ENCODE data around the gene CHST15.

DNA sequence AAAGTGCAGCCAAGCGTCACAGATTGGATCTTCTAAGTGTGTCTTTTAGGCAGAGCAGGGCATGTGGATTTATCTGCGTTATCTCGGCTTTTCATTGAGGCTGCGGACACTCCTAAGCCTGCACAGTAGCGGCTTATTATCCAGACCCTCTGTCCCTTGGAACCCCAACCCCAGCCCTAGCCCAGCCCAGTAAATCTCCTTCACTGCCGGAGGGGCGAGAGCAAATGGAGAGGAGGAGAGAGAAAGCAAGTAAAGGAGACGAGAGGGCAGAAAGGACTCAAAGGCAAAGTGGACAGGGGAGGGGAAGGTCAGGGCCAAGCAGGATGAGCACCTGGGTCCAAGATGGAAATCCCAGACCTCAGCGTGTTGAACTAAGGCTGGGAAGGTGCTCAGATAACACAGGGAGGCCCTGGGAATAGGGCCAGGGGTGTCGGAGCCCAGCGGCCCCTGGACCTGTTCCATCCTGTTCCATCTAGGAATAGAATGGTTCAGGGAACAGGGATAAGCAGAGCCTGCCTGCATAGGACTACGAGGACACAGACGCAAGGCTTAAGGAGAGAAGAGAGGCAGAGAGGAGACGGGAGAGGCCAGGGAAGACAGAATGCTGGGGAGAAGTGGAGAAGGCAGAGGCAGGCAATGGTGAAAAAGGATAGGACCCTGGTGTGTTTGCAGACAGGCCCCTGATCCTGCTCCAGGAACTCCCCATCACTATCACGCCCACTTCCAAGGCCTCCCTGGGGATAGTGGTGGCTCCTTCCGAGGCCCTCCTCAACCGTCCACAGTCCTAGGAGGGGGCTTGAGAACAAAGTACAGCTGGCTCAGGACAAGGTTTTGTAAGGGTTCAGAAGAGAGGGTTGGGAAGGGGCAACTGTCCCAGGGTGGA, 99.6 kb downstream of the CHST15 start:
- TF ChIP-seq PAF1 (CRISPR knock-in tag; IDR thresholded peaks at IDR 0.05) = no peak
- TF ChIP-seq, protein P1, sequence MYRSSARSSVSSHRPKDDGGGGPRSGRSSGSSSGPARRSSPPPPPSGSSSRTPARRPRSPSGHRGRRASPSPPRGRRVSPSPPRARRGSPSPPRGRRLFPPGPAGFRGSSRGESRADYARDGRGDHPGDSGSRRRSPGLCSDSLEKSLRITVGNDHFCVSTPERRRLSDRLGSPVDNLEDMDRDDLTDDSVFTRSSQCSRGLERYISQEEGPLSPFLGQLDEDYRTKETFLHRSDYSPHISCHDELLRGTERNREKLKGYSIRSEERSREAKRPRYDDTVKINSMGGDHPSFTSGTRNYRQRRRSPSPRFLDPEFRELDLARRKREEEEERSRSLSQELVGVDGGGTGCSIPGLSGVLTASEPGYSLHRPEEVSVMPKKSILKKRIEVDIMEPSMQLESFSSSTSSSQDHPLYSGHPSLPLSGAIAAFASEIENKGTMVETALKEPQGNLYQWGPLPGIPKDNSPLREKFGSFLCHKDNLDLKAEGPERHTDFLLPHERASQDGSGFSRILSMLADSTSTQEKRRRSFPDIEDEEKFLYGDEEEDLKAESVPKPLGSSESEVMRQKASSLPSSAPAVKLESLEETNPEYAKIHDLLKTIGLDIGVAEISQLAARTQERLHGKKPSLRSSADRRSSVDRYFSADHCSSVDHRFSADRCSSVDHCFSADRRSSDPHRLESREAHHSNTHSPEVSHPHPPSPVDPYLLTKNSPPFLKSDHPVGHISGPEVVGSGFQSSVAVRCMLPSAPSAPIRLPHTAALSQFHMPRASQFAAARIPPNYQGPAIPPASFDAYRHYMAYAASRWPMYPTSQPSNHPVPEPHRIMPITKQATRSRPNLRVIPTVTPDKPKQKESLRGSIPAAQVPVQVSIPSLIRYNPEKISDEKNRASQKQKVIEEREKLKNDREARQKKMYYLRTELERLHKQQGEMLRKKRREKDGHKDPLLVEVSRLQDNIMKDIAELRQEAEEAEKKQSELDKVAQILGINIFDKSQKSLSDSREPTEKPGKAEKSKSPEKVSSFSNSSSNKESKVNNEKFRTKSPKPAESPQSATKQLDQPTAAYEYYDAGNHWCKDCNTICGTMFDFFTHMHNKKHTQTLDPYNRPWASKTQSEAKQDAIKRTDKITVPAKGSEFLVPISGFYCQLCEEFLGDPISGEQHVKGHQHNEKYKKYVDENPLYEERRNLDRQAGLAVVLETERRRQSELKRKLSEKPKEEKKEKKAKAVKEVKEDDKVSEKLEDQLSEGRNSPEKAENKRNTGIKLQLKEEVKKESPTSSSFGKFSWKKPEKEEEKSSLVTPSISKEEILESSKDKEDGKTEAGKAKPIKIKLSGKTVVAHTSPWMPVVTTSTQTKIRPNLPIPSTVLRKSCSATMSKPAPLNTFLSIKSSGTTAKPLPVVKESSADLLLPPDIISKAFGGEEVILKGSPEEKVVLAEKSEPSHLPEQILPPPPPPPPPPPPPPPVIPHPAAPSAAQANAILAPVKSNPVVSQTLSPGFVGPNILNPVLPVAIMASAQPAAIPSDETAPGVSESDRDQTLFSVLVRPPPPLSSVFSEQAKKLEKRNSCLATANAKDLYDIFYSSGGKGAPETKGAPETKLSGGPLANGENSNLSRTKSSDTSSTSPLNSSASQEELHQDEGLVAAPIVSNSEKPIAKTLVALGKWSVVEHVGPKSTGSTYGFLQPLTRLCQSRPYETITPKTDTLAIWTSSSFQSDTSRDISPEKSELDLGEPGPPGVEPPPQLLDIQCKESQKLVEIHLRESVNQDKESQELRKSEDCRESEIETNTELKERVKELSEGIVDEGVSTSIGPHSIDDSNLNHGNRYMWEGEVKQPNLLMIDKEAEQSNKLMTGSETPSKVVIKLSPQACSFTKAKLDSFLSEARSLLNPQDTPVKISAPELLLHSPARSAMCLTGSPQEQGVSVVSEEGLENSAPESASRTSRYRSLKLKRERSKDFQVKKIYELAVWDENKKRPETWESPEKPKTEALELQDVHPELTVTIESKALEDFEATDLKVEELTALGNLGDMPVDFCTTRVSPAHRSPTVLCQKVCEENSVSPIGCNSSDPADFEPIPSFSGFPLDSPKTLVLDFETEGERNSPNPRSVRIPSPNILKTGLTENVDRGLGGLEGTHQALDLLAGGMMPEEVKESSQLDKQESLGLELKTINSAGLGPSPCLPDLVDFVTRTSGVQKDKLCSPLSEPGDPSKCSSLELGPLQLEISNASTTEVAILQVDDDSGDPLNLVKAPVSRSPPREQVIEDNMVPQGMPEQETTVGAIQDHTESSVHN (CRISPR knock-in tag; IDR thresholded peaks at IDR 0.05) = no peak
- TF ChIP-seq FLYWCH1 (CRISPR knock-in tag; IDR thresholded peaks at IDR 0.05) = no peak
- TF ChIP-seq, protein P2, sequence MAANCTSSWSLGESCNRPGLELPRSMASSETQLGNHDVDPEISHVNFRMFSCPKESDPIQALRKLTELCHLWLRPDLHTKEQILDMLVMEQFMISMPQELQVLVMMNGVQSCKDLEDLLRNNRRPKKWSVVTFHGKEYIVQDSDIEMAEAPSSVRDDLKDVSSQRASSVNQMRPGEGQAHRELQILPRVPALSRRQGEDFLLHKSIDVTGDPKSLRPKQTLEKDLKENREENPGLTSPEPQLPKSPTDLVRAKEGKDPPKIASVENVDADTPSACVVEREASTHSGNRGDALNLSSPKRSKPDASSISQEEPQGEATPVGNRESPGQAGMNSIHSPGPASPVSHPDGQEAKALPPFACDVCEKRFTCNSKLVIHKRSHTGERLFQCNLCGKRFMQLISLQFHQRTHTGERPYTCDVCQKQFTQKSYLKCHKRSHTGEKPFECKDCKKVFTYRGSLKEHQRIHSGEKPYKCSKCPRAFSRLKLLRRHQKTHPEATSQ (CRISPR knock-in tag; IDR thresholded peaks at IDR 0.05; ENCODE audit: borderline replicate concordance) = no peak
- TF ChIP-seq POLR2AphosphoS2 (IDR thresholded peaks at IDR 0.05; ENCODE audit: low read depth, low read length) = no peak
- TF ChIP-seq, protein P3, sequence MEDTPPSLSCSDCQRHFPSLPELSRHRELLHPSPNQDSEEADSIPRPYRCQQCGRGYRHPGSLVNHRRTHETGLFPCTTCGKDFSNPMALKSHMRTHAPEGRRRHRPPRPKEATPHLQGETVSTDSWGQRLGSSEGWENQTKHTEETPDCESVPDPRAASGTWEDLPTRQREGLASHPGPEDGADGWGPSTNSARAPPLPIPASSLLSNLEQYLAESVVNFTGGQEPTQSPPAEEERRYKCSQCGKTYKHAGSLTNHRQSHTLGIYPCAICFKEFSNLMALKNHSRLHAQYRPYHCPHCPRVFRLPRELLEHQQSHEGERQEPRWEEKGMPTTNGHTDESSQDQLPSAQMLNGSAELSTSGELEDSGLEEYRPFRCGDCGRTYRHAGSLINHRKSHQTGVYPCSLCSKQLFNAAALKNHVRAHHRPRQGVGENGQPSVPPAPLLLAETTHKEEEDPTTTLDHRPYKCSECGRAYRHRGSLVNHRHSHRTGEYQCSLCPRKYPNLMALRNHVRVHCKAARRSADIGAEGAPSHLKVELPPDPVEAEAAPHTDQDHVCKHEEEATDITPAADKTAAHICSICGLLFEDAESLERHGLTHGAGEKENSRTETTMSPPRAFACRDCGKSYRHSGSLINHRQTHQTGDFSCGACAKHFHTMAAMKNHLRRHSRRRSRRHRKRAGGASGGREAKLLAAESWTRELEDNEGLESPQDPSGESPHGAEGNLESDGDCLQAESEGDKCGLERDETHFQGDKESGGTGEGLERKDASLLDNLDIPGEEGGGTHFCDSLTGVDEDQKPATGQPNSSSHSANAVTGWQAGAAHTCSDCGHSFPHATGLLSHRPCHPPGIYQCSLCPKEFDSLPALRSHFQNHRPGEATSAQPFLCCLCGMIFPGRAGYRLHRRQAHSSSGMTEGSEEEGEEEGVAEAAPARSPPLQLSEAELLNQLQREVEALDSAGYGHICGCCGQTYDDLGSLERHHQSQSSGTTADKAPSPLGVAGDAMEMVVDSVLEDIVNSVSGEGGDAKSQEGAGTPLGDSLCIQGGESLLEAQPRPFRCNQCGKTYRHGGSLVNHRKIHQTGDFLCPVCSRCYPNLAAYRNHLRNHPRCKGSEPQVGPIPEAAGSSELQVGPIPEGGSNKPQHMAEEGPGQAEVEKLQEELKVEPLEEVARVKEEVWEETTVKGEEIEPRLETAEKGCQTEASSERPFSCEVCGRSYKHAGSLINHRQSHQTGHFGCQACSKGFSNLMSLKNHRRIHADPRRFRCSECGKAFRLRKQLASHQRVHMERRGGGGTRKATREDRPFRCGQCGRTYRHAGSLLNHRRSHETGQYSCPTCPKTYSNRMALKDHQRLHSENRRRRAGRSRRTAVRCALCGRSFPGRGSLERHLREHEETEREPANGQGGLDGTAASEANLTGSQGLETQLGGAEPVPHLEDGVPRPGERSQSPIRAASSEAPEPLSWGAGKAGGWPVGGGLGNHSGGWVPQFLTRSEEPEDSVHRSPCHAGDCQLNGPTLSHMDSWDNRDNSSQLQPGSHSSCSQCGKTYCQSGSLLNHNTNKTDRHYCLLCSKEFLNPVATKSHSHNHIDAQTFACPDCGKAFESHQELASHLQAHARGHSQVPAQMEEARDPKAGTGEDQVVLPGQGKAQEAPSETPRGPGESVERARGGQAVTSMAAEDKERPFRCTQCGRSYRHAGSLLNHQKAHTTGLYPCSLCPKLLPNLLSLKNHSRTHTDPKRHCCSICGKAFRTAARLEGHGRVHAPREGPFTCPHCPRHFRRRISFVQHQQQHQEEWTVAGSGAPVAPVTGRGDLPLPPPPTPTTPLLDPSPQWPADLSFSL (CRISPR knock-in tag; IDR thresholded peaks at IDR 0.05) = no peak
- no peak for TF ChIP-seq GABPA (IDR thresholded peaks at IDR 0.05; ENCODE audit: low read depth, low read length)
- no peak for TF ChIP-seq GABPA (CRISPR knock-in tag; IDR thresholded peaks at IDR 0.05; ENCODE audit: low read depth)
- no peak for TF ChIP-seq SIX1 (CRISPR knock-in tag; IDR thresholded peaks at IDR 0.05; ENCODE audit: borderline replicate concordance)
- TF ChIP-seq, protein P4, sequence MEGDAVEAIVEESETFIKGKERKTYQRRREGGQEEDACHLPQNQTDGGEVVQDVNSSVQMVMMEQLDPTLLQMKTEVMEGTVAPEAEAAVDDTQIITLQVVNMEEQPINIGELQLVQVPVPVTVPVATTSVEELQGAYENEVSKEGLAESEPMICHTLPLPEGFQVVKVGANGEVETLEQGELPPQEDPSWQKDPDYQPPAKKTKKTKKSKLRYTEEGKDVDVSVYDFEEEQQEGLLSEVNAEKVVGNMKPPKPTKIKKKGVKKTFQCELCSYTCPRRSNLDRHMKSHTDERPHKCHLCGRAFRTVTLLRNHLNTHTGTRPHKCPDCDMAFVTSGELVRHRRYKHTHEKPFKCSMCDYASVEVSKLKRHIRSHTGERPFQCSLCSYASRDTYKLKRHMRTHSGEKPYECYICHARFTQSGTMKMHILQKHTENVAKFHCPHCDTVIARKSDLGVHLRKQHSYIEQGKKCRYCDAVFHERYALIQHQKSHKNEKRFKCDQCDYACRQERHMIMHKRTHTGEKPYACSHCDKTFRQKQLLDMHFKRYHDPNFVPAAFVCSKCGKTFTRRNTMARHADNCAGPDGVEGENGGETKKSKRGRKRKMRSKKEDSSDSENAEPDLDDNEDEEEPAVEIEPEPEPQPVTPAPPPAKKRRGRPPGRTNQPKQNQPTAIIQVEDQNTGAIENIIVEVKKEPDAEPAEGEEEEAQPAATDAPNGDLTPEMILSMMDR (CRISPR knock-in tag; IDR thresholded peaks at IDR 0.05) = no peak
- no peak for TF ChIP-seq EP300 (IDR thresholded peaks at IDR 0.05; ENCODE audit: low read depth in 2 of 2, low read length in 2 of 2)
- TF ChIP-seq EP300 (CRISPR knock-in tag; IDR thresholded peaks at IDR 0.05; ENCODE audit: borderline replicate concordance) = no peak
- TF ChIP-seq KLF11 (CRISPR knock-in tag; IDR thresholded peaks at IDR 0.05) = no peak

Measured in HepG2 (cell line).